GM12801 (cell line): ENCODE results near the gene NCOA3.

Experiments
- TF ChIP-seq, protein P1 (sequence below): IDR thresholded peaks from one replicate; pipeline ENCODE4 v1.5.1; 2011; ENCODE audit warnings: control low read depth; ENCODE audit not compliant: insufficient read length; ENCODE audit errors: extremely low read depth

Gene NCOA3

DNA sequence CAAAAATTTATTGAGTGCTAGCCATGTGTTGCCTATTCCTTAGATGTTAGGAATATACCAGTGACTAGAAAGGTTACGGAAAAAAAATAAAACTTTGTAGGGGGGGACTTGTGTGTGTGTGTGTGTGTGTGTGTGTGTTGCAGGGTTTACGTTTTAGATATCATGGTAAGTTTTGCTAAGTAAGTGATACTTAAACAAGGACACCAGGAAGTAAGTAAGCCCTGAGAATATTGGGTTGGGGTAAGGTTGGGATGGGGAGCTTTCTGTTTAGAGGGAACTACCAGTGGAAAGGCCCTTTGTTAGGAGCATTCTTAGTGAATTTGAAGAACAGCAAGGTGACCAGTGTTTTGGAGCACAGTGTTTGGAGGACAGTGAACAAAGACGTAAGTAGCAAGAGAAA is 30.3 kb downstream of the NCOA3 start:
- TF ChIP-seq, protein P1, sequence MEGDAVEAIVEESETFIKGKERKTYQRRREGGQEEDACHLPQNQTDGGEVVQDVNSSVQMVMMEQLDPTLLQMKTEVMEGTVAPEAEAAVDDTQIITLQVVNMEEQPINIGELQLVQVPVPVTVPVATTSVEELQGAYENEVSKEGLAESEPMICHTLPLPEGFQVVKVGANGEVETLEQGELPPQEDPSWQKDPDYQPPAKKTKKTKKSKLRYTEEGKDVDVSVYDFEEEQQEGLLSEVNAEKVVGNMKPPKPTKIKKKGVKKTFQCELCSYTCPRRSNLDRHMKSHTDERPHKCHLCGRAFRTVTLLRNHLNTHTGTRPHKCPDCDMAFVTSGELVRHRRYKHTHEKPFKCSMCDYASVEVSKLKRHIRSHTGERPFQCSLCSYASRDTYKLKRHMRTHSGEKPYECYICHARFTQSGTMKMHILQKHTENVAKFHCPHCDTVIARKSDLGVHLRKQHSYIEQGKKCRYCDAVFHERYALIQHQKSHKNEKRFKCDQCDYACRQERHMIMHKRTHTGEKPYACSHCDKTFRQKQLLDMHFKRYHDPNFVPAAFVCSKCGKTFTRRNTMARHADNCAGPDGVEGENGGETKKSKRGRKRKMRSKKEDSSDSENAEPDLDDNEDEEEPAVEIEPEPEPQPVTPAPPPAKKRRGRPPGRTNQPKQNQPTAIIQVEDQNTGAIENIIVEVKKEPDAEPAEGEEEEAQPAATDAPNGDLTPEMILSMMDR, result no peak

DNA sequence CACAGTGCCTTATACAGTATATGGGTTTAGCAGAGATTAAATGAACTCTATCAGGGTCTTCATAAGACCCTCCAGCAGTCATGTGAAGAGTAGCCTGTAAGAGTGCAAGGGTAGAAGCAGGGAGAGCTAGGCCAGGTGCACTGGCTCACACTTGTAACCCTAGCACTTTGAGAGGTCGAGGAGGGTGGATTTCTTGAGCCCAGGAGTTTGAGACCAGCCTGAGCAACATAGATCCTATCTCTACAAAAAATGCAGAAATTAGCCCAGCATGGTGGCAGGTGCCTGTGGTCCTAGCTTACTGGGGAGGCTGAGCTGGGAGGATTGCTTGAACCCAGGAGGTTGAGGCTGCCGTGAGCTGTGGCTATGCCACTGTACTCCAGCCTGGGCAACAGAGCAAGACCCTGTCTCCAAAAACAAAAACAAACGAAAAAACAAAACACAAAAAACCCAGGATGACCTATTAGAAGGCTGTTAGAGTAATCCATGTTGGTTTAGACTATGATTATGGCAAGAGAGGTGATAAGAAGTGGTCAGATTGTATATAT is 31.9 kb downstream of the NCOA3 start:
- TF ChIP-seq, protein P1, result no peak

DNA sequence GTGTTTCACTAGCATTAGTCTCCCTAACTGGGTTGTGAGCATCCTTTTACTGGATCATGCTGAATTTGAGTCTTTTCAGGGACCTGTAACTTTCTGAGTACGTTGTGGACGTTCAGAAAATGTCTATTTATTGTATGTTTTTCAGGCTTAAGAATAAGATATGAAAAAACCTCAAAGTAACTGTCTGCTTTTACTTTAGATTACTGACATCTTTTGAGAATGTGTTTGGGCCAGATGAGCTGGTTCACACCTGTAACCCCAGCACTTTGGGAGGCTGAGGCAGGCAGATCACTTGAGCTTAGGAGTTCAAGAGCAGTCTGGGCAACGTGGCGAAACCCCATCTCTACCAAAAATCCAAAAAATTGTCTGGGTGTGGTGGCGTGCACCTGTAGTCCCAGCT is 32.7 kb downstream of the NCOA3 start:
- TF ChIP-seq, protein P1, result no peak

DNA sequence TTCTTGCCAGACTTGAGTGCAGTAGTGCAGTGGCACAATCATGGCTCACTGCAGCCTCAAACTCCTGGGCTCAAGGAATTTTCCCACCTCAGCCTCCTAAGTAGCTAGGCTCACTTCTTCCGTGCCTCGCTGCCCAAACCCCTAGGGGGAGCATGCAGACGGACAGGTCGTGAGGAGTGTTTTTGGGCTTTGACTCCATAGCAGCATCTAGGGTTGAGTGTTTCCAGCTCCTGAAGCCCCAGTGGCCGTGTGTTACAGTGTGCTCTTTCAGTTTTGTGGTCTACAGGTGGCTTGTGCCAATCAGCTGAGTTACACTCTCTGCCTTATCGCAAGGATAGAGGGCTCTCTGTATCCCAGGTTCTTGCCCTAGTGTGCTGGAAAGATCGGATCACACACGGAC is 33.4 kb downstream of the NCOA3 start:
- TF ChIP-seq, protein P1, result no peak

DNA sequence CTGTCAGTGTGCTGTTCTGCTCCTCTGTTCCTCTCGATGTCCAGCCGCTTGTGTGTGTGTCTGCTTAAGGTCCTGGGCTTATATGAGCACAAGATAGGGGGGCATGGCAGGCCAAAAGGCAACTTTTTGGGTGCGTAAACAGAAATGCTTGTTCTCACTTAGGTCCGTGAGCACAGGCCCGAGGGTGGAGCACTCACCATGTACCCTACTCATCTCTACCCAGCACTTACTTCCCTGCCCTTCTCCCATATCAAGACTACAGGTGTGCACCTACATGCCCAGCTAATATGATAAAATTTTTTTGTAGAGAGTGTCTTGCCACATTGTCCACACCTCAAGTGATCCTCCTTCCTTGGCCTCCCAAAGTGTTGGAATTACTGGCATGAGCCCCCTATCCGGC is 34.3 kb downstream of the NCOA3 start:
- TF ChIP-seq, protein P1, result no peak

DNA sequence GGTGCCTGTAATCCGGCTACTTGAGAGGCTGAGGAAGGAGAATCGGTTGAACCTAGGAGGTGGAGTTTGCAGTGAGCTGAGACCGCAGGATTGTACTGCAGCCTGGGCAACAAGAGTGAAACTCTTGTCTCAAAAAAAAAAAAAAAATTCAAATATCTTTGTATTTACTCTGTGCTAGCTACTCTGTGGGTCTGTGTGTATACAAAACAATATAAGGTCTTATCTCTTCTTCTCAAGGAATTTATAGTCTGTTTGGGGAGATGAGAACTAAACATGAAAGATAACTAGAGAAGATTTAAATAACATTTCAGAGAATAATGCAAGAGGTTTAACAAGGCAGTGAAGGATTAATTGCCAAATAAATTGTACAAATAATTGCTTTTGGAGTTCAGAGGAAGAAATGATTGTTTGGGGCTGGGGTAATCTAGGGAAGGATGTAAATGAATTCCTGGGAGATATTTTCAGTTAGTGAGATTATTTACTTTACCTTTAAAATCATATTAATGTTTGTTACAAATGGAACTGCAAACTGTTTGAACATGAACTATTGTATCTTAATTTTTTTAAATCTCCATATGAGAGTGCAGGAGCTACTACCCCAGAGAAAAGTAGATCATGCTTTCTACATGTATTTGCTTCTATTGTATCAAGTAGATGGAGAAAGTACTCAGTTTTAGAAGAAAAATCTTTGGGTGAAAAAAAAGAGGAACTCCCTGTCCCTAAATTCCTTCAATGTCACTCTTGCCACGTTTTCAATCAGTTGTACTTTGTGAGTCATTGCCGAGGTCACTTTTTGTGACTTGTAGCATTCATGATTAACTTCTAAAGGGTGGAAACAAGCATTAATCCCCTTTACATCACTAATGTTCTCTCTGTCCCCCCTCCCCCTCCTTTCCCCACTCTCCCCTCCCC is 39.0 kb downstream of the NCOA3 start:
- TF ChIP-seq, protein P1, result no peak

DNA sequence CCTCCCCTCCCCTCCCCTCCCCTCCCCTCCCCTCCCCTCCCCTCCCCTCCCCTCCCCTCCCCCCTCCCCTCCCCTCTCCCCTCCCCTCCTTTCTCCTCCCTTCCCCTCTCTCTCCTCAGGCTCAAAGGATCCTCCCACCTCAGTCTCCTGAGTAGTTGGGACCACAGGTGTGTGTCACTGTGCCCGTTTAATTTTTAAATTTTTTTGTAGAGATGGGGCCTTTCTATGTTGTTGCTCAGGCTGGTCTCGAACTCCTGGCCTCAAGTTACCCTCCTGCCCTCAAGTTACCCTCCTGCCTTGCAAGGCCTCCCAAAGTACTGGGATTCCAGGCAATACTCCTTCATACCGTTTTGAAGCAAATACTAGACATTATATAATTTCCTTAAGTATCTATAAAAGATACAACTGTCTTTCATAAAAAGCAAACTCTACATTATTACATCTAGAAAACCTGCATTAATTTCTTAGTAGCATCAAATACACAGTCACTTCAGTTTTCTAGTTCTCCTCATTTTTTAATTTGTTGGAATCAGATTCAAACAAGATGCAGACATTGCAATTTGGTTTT is 39.8 kb downstream of the NCOA3 start:
- TF ChIP-seq, protein P1, result no peak
